HG03039 (cell line): Measurements from ENCODE around the gene OPRD1.
"Not testable (repeated sequence)": the region's sequence is repeated elsewhere in the genome, so short reads cannot be mapped to it uniquely, and the experiment has no call there.

Experiments
- ATAC-seq: cut with Tn5 transposase; IDR thresholded peaks from one replicate; pipeline ENCODE4 v1.9.1; 2021; ENCODE audit warnings: mild to moderate bottlenecking, moderate library complexity; ENCODE audit not compliant: unreplicated experiment

OPRD1 gene

GRCh38 chr1:28811766-28812668, at the start of gene OPRD1:
OPRD1 (plus strand) TSS chr1:28812170; CDS start chr1:28812384, 214 bp downstream.
- ATAC-seq: no peak

DNA sequence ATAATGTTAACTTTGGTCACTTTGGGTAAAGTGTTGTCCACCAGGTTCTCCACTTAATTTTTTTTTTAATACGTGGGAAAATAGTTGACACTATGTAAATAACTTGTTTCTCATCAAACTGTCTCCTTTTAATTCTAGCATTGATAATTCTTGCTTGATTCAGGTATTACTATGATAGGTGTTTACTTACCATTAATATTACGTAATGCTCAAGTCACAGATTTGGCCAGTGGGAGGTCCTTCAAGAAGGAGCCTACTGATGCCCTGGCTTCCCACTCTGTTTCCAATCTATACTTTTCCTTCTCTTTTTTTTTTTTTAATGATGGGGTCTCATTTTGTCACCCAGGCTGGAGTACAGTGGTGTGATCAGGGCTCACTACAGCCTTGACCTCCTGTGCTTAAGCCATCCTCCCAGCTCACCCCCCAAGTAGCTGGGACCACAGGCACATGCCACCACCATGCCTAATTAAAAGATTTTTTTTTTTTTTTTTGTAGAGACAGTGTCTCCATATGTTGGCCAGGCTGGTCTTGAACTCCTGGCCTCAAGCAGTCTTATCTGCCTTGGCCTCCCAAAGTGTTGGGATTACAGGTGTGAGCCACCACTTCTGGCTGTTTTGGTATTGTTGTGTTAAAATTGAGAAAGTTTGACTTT, 45.3 kb upstream of the OPRD1 start:
- no peak for ATAC-seq

GRCh38 chr1:28770601-28771165, 41.3 kb upstream of the OPRD1 start:
- ATAC-seq: no peak

DNA sequence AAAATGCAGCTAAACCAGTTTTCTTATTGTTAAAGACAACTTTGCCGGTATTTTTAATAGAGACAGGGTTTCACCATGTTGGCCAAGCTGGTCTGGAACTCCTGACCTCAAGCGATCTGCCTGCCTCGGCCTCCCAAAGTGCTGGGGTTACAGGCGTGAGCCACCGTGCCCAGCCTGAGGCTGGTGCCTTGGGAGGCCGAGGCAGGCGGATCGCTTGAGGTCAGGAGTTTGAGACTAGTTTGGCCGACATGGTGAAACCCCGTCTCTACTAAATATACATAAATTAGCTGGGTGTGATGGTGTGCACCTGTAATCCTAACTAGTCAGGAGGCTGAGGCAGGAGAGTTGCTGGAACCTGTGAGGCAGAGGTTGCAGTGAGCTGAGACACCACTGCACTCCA, 40.0 kb upstream of the OPRD1 start:
- ATAC-seq: not testable (repeated sequence)

GRCh38 chr1:28773105-28773504, 38.9 kb upstream of the OPRD1 start:
- no peak for ATAC-seq

GRCh38 chr1:28775121-28775942, 36.6 kb upstream of the OPRD1 start:
- ATAC-seq: no peak

GRCh38 chr1:28776341-28776740, 35.6 kb upstream of the OPRD1 start:
- ATAC-seq: no peak

DNA sequence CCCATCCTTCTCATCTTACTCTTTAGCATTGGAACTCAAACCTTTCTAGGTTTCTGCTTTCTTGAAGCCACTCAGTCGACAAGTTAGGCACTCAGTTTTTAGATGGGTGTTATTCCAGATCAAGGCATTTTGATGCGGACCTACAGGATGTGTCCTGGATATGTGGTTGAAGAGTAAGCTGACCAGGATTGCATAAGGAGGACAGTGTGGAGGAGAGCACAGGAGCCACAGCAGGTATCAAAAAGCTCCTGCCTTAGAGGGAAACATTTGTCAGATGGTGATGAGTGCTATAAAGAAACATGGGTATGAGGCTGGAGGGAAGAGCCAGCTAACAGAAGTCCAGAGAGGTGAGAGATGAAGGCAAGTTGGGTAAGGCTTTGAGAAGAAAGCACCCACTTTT, 33.9 kb upstream of the OPRD1 start:
- no peak for ATAC-seq

DNA sequence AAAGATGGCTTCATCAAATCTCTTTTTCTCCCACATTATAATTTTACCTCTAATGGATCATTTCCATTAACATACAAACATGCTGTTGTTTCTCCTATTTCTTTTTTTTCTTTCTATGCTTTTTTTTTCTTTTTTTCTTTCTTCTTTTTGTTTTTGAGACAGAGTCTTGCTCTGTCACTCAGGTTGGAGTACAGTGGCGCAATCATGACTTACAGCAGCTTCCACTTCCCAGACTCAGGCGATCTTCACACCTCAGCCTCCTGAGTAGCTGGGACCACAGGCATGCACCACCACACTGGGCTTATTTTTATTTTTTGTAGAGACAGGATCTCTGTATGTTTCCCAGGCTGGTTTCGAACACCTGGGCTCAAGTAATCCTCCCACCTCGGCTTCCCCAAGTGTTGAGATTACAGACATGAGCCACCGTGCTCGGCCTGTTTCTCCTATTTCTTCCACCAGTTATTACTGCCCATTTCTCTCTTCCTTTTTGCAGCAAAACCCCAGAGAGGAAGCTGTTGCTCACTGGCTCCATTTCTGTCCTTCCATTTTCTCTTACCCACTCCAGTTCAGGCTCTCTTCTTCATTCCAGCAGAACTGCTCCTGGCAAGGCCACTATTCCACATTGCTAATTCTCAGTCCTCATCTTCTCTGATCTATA, 32.1 kb upstream of the OPRD1 start:
- ATAC-seq: no peak

DNA sequence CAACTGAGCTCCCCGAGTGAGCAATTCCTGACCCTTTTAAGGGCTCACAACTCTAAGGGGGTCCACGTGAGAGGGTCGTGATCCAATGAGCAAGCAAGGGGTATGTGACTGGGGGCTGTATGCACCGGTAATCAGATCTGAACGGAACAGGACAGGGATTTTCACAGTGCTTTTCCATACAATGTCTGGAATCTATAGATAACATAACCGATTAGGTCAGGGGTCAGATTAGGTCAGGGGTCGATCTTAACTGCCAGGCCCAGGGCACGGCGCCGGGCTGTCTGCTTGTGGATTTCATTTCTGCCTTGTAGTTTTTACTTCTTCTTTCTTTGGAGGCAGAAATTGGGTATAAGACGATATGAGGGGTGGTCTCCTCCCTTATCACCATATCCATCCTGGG, 30.7 kb upstream of the OPRD1 start:
- ATAC-seq: no peak

DNA sequence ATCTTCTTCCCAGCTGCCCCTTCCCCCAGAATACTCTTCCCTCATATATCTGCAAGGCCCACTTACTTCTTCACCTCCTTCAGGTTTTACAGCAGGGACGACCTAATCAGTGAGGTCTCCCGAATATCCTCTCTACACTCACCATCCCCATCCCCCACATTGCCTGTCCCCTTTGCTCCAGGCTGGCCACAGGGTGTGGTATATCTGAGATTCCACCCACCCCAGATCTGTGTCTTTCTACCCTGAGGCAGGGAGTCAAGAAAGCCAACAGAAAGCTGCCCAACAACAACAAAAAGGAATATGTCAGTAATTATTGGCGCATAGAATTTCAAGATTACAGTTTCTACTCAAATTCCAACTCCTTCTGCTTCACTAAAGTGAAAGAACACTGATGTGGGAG, 30.0 kb upstream of the OPRD1 start:
- ATAC-seq: no peak

- ATAC-seq: no peak
These were observed 28.6 kb upstream of the OPRD1 start for GRCh38 chr1:28783363-28783762.

DNA sequence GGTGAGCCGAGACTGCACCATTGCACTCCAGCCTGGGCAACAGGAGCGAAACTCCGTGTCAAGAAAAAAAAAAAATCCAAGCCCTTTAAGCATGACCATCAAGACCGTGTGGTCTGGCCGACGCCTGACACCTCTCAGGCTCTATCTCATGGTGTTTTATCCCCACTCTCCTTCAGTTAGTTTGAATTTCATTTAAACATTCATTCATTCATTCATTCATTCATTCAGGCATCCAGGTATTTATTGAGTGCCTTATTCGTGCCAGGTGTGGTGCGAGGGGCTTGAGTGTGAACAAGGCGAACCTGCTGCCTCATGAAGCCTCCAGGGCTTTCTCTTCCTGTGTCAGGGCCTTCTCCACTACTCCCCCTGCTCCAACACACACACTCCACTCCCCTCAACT, 22.6 kb upstream of the OPRD1 start:
- ATAC-seq: no peak

DNA sequence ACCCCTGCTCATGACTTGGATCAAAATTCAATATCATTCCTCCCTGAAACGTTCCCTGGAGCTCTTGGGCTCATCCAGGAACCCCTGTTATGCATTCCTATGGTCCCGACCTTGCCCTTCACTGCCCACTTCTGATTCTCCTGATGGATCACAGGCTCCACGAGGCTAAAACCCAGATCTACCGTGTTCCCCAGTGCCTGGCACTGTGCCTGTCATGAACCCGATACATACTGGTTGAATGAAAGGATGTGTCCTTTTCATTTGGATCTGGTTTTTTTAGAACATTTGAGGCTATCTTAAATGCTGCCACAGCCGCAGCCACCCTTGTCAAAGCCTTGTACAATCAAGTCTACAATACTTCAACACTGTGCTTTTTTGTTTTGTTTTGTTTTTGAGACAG, 22.2 kb upstream of the OPRD1 start:
- ATAC-seq: no peak

- ATAC-seq: no peak
These were observed 21.5 kb upstream of the OPRD1 start for GRCh38 chr1:28790377-28791035.

- ATAC-seq: not testable (repeated sequence)
These were observed 20.0 kb upstream of the OPRD1 start for GRCh38 chr1:28791929-28792328.

DNA sequence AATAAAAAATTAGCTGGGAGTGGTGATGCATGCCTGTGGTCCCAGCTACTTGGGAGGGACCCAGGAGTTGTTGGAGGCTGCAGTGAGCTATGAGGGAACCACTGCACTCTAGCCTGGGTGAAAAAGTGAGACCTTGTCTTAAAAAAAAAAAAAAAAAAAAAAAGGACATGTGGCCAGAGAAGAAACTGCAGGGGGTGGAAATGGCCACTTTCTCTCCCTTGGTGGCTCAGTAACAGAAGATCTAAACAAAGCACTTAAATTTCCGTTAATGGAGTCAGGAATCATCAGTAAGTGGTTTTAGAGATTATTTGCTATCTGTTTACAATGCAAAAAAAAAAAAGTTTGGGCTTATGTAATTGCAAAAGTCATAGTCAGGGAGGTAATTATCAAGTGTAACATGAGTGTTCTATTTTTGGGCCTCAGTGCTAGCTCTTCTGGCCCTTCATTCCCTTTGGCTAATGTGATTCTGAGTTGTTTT, 19.3 kb upstream of the OPRD1 start:
- no peak for ATAC-seq

GRCh38 chr1:28794582-28794981, 17.4 kb upstream of the OPRD1 start:
- not testable (repeated sequence) for ATAC-seq

DNA sequence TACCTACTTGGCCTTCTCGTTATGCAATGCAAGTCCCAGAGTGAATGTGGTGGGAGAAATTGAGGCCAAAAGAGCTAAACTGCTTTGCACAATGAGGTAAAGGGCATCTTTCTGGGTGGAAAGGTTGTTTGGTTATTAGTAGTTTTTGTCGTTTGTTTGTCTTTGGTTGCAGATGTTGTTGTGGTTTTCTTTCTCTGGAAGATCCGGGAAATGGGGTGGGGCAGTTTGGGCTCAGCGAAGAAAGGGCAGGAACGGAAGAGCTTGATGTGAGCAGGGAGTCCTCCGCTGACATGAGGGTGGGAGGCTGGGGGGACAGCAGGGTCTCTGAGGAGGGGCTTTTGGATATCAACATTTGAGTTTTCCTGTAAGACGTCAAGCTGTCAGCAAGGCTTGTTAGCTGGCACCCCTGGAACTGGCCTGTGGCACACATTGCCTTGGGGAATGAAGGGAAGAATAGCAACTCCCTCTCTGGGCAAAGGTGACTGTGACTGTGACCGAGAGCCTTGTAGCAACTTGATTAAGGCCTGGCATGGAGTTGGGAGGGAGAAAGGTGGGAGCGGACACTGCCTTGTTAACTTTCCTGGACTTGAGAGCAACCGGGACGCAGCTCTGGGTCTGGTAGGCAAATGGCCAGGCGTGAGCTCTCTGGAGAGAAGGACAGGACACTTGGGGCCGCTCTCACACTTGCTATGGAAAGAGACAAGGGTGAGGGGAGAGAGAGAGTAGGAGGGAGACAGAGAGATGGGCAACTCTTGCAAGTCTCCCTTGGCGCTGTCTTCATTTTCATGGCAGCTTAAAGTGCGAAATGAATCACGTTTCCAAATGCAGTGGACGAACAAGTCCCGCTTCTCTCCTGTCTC, 15.4 kb upstream of the OPRD1 start:
- ATAC-seq: no peak
